GM21529 (cell line): ENCODE measurements around the gene SHISA6.
"Not testable (repeated sequence)": the region's sequence is repeated elsewhere in the genome, so short reads cannot be mapped to it uniquely, and the experiment has no call there.

ENCODE experiments used
- ATAC-seq: cut with Tn5 transposase; IDR thresholded peaks from one replicate; pipeline ENCODE4 v1.9.1; 2021; ENCODE audit not compliant: unreplicated experiment

The SHISA6 gene

DNA sequence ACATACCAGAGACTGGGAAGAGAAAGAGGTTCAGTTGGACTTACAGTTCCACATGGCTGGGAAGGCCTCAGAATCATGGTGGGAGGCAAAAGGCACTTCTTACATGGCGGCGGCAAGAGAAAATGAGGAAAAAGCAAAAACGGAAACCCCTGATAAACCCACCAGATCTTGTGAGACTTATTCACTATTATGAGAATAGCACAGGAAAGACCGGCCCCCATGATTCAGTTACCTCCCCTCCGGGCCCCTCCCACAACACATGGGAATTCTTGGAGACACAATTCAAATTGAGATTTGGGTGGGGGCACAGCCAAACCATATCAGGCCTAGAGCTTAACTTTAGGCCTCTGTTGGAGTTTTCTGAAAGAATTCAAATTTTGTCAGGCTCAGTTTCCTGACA, 60.9 kb downstream of the SHISA6 start:
- ATAC-seq, result not testable (repeated sequence)

DNA sequence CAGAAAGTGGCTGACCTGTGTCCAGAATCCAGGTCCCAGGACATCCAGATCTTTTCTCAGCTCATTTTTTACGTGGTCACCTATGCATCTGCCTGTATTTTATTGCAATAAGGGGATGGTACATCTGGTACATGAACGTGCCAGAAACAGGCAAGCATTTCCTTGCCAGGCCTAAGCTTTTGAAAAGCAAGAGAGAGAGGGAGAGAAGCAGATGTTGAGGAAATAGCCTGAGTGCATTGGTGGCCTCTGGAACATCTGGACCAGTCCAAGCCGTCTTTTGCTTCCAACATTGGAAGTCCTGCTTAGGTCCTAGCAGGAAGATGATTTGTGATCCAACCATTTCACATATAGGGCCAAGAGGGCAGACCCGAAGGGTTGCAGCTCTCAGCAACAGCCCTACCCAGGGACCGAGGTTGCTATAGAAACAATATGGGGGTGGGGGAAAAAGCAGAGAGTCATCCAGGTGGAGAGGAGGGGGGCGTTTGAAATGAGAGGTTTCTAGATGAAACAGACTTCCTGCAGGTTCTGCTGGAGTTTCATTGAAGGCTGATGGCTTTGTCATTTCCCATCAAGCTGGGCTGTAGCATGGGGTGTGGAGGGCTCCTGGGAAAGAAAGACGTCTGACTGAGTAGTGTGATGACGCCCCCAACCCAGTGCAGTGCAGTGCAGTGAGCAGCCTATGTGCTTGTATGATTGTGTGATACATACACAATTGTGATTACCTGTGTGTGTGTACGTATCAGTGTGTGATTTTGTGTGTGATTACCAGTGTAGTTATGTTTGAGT, 61.6 kb downstream of the SHISA6 start:
- ATAC-seq, result no peak

DNA sequence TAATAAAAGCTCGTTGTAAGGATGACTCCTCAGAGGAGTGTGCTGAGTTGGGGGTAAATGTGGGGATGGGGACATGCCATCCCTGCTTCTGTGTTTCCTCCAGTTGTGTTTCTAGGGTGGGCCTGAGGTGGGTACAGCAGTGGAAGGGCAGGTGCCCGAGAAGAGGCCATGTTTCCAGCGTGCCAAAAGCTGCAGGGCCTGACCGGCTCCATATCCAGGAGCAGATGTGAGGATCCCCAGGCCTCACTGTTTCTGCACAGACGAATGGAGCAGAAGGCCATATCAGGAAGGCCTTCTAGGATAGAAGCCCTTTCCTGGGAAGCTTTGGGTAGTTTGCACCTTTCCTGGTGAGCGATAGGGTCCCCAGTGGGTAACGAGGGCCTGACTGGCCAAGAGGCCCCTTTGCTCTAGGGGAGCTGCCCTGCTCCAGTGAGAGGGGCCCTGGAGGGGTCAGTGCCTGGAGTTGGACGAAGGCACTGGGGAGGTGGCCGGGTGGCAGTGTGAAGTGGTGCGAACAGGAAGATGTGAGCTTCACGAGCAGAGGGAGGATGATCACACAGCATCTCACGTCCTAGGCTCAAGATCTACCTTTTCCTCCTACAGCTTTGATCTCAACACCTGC, 62.9 kb downstream of the SHISA6 start:
- no peak for ATAC-seq

DNA sequence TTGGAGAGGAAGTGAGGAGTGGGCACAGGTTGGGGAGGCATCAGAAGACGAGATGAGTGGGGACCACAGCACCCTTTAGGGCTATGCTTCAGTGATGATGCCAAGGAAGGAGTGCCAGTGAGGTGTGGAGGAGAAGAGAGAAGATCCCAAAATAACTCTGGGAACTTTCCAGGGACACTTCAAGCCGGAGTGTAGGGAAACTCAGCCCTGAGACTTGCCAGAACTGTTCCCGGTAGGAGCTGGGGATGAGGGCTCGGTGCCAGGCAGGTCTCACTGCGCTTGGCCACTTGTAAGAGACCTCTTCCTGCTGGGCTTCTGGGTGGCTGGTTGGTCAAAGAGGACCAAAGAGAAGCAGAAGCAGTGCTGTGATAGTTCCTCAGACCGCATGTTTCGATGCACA, 63.6 kb downstream of the SHISA6 start:
- ATAC-seq, result no peak

DNA sequence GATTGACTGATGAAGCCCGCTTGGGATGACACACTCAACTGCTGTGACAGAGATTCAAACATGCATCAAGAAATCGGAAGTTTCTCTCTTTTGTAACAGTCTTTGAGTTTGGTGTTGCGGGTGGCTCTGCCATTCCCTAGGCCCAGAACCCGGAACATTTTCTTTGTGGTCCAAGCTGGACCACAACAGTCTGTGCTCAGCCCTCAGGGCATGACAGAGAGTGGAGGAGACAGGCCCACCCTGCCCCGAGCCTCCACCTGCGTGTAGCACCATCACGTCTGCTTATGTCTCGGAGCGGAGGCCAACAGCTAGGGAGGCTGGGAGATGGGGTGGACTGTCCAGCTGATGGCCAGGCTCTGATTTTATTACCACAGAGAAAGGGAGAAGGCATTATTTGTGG, 64.5 kb downstream of the SHISA6 start:
- ATAC-seq, result no peak

DNA sequence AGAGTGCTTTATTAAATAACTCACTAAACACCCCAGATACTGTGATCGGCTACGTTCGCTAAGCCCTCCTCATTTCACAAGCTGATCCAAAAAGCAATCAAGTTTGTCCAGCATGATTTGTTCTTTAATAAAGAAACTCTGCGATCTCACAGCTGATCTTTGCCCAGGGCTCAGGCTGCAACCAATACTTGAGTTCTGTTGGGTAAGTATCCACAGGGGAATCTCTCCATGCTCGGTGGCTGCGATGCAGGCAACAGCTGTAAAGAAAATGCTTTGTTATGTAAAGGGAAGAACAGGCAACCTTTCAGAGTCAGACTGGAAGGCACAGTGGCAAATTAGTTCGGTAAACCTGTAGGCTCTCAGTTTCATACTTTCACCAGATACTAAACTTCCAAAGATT, 67.5 kb downstream of the SHISA6 start:
- ATAC-seq, result no peak

DNA sequence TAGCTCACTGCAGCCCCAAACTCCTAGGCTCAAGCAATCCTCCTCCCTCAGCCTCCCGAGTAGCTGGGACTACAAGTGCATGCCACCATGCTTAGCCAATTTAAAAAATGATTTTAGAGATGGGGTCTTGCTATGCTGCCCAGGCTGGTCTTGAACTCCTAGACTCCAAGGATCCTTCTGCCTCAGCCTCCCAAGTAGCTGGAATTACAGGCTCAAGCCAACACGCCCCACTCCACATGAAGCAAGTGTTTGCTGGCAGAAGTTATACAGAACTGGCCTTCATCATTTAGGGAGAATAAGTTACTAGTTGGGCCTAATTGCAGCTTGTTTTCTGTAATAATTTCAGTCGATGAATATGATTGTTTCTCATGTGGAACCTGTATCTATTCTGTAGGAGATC, 68.0 kb downstream of the SHISA6 start:
- no peak for ATAC-seq

DNA sequence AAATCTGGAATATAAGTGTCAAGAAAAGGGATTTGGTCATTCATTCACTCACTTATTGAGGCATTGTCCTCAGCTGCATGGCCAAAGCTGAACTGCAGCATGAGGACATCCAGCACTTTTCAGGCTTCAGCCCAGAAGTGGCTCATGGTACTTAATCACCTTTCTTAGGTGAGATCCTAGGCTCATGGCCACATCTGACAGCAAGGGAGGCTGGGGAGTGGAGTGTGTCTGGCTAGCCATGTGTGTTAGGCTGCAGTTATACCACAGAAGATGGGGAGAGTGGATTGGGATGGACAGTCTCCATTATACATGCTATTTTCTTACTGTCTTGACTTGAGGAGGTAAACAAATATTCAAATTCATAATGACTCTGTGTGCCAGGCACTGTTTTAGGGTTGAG, 68.8 kb downstream of the SHISA6 start:
- no peak for ATAC-seq

DNA sequence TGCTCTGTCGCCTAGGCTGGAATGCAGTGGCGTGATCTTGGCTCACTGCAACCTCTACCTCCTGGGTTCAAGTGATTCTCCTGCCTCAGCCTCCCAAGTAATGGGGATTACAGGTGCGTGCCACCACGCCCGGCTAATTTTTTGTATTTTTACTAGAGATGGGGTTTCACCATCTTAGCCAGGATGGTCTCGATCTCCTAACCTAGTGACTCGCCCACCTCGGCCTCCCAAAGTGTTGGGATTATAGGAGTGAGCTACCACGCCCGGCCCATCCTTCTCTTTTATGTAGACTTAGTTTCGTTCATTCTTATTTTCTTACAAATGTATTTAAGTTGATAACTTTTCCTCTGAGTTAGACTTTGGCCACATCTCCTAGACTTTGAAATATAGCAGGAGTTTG, 75.4 kb downstream of the SHISA6 start:
- ATAC-seq, result not testable (repeated sequence)

DNA sequence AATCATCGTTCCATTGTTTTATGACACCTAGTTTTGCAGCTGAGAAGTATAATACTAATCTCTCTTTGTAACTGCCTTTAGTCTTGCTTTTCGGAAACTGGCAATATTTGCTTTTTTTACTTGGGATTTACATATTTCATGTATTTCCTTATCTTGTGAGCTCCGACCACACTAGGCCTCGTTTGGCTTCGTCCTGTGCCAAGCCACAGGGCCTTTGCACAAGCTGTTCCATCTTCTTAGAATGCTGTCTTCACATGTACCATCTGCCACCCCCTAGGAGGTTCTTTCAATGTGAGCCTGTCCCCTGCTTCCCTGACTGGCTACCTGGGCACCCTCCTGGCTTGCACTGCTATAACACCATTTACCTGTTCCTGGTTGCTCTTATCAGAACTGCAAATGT, 77.2 kb downstream of the SHISA6 start:
- no peak for ATAC-seq

DNA sequence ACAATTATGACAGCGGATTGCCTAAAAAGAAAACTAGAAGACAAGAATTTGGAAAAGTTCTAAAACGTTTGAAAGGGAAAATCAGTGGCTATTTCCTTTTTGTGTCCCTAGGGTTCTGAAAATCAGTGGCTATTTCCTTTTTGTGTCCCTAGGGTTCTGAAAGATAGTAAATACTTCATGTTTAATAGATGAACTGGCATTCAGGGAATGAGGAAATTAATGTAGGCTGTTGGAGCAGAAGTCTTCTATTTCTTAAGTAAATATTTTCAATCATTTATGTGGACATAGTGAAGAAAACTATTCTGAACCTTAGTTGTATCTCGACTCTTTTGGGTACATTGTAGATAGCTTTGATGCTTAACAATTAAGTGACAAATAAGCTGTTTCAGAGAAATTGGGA, 78.9 kb downstream of the SHISA6 start:
- no peak for ATAC-seq

DNA sequence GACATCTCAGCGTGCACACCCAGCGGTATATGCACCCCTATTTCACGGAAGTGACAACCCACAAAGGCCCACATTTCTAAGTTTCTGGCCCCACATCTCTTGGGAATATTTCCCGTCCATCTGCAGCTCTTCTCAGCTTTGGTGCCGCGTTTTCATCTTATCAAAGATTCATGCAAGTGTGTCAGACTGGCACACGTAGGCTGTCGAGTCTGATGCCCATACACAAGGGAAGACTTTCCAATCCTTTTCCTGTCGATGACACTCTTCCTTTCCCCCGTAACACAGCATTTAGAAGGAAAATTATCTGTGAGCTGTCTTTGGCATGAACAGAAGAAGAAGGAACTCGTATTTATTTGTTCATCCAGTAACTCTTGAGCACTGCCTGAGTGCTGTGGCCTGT, 83.0 kb downstream of the SHISA6 start:
- ATAC-seq, result no peak

DNA sequence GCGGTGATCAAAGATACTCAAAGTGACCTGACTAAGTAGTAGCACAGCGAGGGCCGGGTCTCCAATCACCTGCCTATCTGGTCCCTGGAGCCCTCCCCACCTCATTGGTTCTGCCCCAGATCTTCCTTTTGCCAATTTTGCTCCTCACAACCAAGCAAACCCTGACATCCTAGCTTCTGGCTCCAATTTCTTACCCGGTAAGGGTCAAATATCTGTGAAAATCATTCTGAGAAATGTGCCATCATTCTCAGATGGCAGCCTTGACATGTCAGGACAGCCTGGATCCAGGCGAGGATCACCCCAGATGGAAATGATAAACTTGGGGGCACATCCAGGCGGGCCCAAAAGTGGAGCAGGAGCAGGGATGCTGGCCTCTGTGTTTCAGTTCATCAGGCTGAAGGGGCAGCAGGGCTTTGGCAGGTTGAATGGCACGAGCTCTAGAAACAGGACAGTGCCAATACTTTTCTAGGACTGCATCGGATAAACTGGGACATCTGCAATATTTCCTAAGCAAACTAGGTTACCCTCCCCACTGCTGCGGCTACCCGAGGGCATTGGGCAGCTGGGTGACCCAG, 83.9 kb downstream of the SHISA6 start:
- ATAC-seq, result no peak

DNA sequence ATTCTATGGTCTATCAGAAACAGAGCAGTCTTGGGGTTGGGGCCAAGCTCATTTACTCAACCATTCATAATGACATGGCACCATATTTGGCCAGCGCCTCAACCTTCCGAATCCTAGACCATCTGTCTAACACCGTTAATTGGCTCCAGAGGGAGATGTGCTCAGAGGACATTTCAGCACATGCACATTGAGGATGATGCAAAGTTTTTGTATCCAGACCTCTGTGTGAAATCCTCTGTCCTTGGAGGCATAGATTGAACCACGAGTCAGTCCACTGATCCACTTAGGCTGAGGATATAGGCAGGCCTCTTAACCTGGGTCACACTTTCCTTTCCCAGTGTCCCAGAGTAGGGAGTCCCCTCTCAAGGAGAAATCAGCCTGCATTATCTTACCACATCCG, 85.5 kb downstream of the SHISA6 start:
- ATAC-seq, result no peak

DNA sequence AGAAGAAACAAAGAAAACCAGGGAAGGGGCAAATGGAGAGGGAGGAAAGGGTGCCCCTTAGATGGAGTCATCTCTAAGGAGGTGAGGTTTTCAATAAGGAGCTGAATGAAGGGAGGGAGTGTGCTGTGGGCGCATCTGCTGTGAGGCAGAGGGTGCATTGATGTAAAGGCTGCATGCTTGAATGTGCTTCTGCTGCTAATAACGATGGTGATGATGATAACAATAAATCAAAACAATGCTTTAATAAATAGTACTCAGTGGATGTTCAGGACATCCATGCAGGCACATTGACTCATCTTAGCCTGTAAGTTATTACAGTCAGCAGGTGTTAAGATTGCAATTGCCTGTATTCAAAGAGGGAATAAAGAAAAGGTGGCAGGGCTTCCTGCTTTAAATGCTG, 87.8 kb downstream of the SHISA6 start:
- ATAC-seq, result no peak

DNA sequence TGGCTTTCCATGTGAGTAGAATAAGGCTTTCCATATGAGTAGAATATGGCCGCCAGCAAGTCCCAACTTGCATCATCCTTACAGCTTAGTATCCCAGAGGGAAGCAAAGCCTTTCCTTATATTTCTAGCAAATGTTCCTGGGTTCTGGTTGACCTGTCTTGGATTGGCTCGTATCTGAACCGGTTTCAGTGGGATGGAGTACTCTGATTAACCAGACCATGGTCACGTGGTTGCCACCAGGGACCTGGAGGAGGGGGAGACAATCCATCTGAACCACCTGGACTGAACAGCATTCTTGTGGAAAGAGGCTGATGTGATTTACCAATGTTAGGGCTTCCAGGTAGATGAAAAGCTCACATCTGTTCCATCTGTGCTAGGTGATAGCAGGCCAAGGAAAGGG, 89.0 kb downstream of the SHISA6 start:
- no peak for ATAC-seq

DNA sequence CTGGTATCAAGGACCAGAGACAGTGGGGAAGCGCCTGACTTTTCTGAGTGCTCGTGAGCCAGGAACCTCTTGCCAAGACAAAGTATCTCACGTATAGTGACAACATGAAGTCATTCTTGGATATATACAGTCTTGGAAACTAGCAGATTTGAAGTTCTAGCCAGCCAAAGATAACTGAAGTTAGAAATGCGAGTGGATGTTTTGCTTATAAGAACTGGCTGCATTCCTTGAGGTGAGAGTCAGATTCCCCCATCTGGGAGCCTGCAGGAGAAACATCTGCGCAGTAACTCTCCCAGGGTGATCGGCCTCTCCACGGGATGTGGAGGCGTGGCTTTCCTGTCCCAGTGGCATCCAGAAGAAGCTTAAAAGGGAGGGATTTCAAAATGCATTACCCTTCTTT, 89.8 kb downstream of the SHISA6 start:
- no peak for ATAC-seq

DNA sequence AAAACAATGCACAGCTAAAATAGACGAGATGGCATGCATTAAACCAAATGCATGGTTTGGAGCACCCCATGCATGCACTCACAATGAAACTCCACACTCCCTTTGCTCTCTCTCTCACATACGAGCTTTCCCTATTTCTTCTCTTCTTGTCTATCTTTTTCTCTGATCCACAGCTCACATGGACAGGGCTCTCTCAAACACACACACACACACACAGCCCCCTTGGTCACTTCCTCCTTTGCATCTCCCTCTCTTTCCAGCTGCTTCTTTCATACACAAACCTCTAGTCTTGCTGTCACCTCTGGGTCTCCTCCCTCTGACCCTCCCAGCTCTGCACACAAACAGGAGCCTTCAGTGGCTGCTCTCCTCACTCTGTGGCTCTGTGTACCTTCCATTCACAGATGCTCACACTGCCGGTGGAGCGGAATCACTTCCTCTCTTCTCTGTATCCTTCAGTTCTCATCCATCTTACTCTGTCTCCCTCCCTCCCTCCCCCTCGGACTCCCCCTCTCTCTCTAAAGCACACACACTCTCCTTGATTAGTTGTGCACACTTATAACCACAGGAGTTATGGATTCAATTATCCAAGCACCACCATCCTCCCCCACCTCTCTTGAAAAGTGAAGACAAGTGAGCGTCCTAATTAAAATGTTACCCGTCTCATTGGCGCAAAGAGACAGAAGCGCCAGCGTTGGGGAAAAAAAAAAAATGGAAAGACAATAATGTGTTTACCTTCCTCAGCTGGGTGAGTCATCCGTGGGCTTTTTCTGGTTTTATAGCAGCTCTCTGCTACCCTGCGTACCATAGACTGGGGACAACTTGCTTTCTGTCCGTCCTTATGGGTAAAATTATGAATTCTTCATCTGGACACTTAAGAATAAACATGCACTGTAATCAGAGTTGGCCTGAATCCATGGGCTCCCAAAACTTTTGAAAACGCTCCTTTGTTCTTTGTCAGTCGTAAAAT, 90.8 kb downstream of the SHISA6 start:
- no peak for ATAC-seq

DNA sequence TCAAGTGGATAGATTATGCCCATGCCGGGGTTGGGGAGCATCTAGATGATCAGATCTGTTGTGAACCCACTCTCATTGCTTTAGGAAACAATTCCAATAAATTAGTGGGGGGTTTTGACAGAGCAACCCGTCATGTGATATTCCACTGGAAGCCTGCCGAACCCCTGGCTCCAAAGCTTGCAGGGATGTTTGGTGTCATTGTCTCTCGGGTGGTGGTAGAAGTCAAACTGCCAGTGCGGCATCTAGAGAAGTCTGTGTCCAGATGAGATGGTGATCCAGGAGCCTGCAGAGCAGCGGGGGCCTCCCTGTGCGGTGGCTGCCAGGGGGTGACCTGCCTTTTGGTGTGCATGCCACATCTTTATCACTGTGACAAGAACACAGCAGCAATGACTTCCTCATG, 91.7 kb downstream of the SHISA6 start:
- no peak for ATAC-seq

DNA sequence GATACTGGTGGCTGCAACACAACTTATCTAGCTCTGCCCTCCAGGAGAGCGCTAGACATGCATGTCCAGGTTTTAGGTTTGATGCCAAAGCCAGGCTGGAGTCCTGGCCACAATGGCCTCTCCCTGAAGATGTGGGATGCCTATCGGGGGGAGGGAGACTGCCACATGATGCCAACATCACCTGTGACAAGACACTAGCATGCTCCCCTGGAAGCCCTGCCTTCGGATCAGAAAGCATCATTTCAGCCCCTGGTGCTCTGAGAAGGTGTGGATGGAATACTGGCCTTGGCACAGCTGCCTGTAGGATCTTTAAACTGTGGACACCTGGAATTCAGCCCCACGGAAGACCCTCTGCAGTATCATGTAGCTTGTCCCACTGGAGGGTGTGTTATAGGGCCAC, 93.5 kb downstream of the SHISA6 start:
- no peak for ATAC-seq

DNA sequence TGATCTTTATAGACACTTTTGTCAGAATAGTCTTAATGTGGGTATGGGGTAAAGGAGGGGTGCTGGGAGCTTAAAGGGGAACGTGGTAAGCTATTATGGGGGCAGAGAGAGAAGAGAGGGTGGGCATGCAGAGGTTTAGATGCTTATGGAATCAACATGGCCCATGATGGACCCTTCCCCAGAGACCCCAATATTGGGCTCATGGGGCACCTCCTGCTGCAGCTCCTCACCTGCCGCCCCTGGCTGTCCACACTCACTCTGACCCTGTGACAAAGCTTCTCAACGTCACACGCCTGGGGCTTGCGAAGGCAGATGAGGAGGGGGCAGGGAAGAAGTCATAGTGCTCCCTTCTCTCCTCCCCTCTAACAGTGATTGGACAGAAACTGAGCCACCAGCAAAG, 95.3 kb downstream of the SHISA6 start:
- ATAC-seq, result no peak
